GM10266 (cell line): ENCODE data around the gene LDAH.
"Not testable (repeated sequence)": the region's sequence is repeated elsewhere in the genome, so short reads cannot be mapped to it uniquely, and the experiment has no call there.

Experiments
- DNase-seq: peaks from one replicate; pipeline ENCODE4 v3.0.0; 2012; ENCODE audit errors: extremely low spot score
- TF ChIP-seq, protein P1 (sequence below): IDR thresholded peaks from 2 replicates; pipeline ENCODE4 v1.5.1; 2012; ENCODE audit warnings: mild to moderate bottlenecking, low read depth; ENCODE audit not compliant: control insufficient read depth, insufficient read depth; ENCODE audit errors: missing control alignments

The LDAH gene

DNA sequence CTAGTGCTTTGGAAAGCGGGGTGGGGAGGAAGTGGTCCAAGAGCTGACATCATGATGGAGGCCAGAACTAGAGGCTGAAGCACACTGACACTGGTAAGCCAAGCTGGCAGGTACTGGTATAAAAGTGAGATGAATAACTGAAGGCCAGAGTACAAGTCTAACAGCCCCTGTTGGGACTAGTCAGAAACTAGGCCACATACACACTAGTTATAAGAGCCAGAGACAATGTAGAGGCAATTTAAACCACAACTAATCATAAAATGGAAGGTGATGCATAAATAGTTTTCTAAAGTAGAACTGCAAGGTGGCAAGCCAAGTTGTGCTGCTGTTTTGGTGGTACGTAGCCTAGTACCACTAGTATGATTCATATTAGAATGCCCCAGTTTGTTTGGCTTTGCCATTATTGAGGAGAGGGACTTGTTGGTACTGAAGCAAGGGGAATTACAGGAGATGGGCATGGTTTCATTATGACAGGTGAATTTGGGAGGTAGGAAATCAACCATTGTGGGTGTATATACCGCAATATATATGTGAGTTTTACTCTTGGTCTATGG lies 98.3 kb downstream of the LDAH start:
- TF ChIP-seq, protein P1, sequence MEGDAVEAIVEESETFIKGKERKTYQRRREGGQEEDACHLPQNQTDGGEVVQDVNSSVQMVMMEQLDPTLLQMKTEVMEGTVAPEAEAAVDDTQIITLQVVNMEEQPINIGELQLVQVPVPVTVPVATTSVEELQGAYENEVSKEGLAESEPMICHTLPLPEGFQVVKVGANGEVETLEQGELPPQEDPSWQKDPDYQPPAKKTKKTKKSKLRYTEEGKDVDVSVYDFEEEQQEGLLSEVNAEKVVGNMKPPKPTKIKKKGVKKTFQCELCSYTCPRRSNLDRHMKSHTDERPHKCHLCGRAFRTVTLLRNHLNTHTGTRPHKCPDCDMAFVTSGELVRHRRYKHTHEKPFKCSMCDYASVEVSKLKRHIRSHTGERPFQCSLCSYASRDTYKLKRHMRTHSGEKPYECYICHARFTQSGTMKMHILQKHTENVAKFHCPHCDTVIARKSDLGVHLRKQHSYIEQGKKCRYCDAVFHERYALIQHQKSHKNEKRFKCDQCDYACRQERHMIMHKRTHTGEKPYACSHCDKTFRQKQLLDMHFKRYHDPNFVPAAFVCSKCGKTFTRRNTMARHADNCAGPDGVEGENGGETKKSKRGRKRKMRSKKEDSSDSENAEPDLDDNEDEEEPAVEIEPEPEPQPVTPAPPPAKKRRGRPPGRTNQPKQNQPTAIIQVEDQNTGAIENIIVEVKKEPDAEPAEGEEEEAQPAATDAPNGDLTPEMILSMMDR = no peak
- no peak for DNase-seq

DNA sequence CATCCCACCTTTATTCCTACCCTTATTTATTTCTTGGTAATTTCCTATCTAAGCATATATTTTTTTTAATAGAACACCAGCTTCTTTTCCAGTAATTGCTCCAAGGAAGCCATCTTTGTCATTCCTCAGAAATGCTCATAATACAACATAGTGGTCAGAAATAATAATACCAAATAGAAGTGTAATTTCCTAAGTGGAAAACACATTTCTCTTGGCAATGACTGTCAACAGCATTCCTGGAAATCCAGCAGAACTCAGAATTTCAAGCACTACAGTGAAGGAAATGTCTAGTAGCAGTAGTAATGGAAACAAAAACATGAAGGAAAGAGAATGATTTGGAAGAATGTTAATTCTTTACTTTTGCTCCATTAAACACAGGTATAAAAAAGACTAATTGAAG lies 99.4 kb downstream of the LDAH start:
- no peak for DNase-seq

DNA sequence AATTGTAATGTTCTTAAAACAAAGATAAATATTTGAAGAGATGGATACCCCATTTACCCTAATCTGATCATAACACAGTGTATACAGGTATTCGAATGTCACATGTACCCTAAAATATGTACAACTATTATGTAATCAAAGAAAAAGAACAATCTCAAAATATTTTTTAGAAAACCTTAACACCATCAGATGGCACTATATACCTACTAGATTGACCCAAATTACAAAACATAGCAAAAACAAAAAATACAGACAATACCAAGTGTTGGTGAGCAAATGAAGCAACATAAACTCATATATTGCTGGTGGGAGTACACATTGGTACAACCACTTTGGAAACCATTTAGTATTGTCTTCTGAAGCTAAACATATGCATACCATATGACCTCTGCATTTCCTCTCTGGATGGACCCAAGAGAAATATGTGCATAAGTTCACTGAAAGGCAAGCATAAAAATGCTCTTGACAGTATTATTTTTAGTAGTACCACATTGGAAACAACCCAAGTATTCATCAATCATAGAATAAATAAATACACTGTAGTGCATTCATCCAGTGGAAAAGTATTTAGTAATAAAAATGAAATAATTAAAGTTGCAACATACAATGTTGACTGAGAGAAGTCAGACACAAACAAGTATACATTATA lies 100.2 kb downstream of the LDAH start:
- TF ChIP-seq, protein P1 = no peak
- DNase-seq = no peak

More for the DNA sequence above, 99.4 kb downstream of the LDAH start:
- TF ChIP-seq, protein P1 = no peak

DNA sequence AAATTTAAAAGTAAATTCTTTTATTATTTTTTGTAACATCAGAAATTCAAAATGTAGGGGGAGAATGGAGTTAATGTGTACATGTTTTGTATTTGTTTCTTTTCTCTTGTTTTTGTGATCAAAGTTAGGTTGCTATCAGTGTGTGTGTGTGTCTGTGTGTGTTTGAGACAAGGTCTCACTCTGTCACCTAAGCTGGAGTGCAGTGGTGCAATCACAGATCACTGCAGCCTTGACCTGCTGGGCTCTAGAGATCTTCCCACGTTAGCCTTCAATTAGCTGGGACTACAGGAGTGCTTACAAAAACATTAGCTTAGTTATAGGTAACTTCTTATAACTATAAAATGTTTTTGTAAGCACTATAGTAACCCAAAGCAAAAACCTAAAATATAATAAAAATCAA lies 105.3 kb downstream of the LDAH start:
- no peak for DNase-seq
- TF ChIP-seq, protein P1 = no peak

DNA sequence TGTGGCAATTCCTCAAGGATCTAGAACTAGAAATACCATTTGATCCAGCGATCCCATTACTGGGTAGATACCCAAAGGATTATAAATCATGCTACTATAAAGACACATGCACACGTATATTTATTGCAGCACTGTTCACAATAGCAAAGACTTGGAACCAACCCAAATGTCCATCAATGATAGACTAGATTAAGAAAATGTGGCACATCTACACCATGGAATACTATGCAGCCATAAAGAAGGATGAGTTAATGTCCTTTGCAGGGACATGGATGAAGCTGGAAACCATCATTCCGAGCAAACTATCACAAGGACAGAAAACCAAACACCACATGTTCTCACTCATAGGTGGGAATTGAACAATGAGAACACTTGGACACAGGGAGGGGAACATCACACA lies 106.7 kb downstream of the LDAH start:
- DNase-seq = not testable (repeated sequence)

DNA sequence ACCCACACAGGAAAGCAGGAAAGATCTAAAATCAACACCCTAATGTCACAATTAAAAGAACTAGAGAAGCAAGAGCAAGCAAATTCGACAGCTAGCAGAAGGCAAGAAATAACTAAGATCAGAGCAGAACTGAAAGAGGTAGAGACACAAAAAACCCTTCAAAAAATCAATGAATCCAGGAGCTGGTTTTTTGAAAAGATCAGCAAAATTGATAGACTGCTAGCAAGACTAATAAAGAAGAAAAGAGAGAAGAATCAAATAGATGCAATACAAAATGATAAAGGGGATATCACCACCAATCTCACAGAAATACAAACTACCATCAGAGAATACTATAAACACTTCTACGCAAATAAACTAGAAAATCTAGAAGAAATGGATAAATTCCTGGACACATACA lies 108.5 kb downstream of the LDAH start:
- not testable (repeated sequence) for DNase-seq

DNA sequence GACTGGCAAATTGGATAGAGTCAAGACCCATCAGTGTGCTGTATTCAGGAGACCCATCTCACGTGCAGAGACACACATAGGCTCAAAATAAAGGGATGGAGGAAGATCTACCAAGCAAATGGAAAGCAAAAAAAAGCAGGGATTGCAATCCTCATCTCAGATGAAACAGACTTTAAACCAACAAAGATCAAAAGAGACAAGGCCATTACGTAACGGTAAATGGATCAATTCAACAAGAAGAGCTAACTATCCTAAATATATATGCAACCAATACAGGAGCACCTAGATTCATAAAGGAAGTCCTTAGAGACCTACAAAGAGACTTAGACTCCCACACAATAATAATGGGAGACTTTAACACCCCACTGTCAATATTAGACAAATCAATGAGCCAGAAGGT lies 109.3 kb downstream of the LDAH start:
- DNase-seq = not testable (repeated sequence)

DNA sequence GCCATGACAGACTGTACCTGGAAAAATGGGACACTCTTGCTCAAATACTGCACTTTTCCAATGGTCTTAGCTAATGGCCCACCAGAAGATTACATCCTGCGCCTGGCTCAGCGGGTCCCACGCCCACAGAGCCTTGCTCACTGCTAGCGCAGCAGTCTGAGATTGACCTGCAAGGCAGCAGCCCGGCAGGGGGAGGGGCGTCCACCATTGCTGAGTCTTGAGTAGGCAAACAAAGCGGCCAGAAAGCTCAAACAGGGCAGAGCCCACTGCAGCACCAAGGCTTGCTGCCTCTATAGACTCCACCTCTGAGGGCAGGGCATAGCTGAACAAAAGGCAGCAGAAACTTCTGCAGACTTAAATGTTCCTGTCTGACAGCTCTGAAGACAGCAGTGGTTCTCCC lies 111.3 kb downstream of the LDAH start:
- not testable (repeated sequence) for DNase-seq

DNA sequence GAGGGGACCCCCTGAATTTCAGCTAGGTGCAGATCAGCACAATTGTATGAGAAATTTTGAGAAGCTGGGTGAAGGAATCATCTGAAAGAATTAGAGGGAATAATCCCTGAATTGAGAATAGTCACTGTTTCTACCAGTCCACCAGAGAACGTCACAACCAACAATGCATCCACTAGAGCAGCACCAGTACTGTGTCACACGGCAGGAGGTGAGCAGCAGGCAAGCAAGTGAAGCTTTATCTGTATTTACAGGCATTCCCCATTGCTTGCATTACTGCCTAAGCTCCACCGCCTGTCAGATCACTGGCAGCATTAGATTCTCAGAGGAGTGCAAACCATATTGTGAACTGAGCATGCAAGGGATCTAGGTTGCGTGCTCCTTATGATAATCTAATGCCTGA lies 115.3 kb downstream of the LDAH start:
- no peak for DNase-seq
- TF ChIP-seq, protein P1 = no peak
